Esophagus muscularis mucosa (tissue), 3 donors: ENCODE data around the gene IPPK.

Experiments used
- EP300 ChIP-seq: sonication (generic); formaldehyde crosslinking; IDR thresholded peaks from one replicate; pipeline ENCODE4 v1.6.1; 2017; ENCODE audit warnings: antibody characterized with exemption
- TF ChIP-seq, protein P1 (sequence below), 3 experiments: fragments of 200-600 bp in 2 of 3; fragments of 450-650 bp in 1 of 3; sonication (generic) in 2 of 3; IDR thresholded peaks; one replicate each; pipeline ENCODE4 v1.5.1; 2017 to 2019; ENCODE audit warnings: antibody characterized with exemption in 3 of 3, mild to moderate bottlenecking in 2 of 3, moderate library complexity in 1 of 3

DNA sequence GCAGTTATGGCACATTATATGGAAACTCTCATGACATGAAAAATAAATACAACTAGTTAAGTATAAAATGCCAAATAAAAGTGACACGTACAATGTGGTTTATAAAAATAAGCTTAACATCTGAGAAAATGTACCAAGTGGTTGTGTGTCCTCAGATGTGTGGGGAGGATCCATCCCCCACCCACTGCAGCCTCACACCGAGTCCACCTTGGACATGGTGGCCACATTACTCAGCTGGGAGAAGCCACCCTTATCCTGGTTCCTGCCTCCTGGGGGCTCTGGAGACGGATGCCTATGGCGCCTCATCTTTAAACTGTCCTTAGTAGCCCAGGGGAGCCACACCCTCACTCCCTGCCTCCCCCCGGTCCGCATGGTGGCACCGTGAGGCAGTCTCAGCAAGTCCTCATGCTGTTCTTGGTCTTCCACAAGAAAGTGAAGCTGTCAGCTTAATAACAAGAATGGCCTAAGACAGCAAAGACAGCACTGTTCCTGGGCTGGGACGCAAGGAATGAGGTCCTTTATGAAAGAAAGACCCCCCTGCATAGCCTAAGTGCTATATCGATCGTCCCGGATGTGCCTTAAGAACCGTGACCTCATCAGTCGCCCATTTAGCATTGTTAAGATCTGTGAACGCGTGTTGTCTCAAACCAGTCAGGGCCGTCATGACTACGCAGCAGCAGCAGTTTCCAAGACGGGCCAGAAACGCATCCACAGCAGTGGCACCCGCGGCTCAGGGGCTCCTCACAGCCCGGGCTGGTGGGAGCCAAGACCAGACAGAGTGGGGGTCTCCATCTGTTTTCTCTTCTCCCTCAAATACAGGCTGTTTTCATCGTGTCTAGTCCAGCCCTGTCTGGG, 56.4 kb downstream of the IPPK start:
- TF ChIP-seq, protein P1, sequence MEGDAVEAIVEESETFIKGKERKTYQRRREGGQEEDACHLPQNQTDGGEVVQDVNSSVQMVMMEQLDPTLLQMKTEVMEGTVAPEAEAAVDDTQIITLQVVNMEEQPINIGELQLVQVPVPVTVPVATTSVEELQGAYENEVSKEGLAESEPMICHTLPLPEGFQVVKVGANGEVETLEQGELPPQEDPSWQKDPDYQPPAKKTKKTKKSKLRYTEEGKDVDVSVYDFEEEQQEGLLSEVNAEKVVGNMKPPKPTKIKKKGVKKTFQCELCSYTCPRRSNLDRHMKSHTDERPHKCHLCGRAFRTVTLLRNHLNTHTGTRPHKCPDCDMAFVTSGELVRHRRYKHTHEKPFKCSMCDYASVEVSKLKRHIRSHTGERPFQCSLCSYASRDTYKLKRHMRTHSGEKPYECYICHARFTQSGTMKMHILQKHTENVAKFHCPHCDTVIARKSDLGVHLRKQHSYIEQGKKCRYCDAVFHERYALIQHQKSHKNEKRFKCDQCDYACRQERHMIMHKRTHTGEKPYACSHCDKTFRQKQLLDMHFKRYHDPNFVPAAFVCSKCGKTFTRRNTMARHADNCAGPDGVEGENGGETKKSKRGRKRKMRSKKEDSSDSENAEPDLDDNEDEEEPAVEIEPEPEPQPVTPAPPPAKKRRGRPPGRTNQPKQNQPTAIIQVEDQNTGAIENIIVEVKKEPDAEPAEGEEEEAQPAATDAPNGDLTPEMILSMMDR (IDR thresholded peaks at IDR 0.05), result no peak
- no peak for TF ChIP-seq EP300
